GM12864 (cell line): Measurements from ENCODE around the gene DIAPH3.
A peak's percentile ranks its signal among the peaks of the same experiment; 100 is the strongest.

Source experiments
- DNase-seq: peaks from one replicate; pipeline ENCODE4 v3.0.0-alpha.2; 2011; ENCODE audit warnings: low read depth
- H3K4me3 ChIP-seq: 2 replicates; pipeline ENCODE4 v1.5.1; 2011; ENCODE audit warnings: mild to moderate bottlenecking, low read depth, low read length, control low read depth
- TF ChIP-seq, protein P1 (sequence below): IDR thresholded peaks from 2 replicates; pipeline ENCODE4 v1.5.1; 2011; ENCODE audit warnings: low read depth, mild to moderate bottlenecking, moderate library complexity, low read length, control low read depth, inconsistent platforms; ENCODE audit errors: missing control alignments

Gene DIAPH3

DNA sequence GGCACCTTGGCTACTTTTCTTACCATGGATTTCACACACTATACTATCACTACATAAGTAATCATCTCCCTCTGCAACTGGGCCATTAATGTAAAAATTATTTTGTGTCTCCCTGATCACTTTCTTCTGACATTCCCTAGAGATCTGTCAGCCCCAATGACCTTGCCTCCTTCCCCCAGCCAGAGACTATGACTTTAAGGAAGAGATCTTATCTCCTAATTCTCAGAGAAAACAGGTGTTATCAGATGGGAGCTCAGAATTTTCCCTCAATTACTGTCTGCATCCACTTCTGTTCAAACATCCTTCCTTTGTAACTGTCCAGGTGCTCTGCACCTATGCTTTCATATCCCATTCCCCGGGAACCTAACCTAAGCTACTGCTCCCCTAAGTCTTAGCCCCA is 397.5 kb downstream of the DIAPH3 start:
- no peak overlapping the region for H3K4me3 ChIP-seq
- TF ChIP-seq, protein P1, sequence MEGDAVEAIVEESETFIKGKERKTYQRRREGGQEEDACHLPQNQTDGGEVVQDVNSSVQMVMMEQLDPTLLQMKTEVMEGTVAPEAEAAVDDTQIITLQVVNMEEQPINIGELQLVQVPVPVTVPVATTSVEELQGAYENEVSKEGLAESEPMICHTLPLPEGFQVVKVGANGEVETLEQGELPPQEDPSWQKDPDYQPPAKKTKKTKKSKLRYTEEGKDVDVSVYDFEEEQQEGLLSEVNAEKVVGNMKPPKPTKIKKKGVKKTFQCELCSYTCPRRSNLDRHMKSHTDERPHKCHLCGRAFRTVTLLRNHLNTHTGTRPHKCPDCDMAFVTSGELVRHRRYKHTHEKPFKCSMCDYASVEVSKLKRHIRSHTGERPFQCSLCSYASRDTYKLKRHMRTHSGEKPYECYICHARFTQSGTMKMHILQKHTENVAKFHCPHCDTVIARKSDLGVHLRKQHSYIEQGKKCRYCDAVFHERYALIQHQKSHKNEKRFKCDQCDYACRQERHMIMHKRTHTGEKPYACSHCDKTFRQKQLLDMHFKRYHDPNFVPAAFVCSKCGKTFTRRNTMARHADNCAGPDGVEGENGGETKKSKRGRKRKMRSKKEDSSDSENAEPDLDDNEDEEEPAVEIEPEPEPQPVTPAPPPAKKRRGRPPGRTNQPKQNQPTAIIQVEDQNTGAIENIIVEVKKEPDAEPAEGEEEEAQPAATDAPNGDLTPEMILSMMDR, result no peak
- no peak for DNase-seq

GRCh38 chr13:59755632-59756290 is 408.0 kb downstream of the DIAPH3 start:
- DNase-seq, result no peak

GRCh38 chr13:59754411-59754810 is 409.3 kb downstream of the DIAPH3 start:
- H3K4me3 ChIP-seq, result no peak overlapping the region
- DNase-seq, result no peak
- TF ChIP-seq, protein P1, result no peak

More at GRCh38 chr13:59755632-59756290, 408.0 kb downstream of the DIAPH3 start:
- TF ChIP-seq, protein P1, result no peak
- no peak overlapping the region for H3K4me3 ChIP-seq

- TF ChIP-seq, protein P1, result no peak
- H3K4me3 ChIP-seq, result no peak overlapping the region
- DNase-seq, result no peak
Measured at GRCh38 chr13:59750860-59751259, 412.9 kb downstream of the DIAPH3 start.

DNA sequence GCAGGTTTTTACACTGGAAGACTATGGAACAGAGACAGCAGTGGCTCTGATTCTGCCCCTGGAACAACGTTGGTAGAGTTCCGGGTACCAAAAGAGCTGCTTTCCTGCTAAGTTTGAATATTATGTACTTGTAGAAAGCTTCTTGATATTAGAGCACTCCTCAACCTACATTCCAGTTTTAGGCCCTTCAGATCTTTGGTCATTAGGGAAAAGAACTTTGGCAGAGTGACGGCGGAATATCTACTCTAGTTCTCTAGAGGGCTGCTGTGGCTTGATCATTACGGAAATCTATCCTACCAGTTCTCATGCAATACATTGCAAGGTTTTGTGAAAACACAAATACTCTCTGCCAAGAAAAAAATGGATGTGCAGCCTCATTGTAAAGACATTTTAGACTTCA is 415.7 kb downstream of the DIAPH3 start:
- no peak for DNase-seq
- H3K4me3 ChIP-seq, result no peak overlapping the region
- TF ChIP-seq, protein P1, result no peak

- H3K4me3 ChIP-seq, result no peak overlapping the region
- TF ChIP-seq, protein P1, result peak; percentile 14
- no peak for DNase-seq
Measured at GRCh38 chr13:59747529-59747928, 416.2 kb downstream of the DIAPH3 start.
